Spleen (tissue), 11 donors: ENCODE measurements around the gene PTP4A2. TPM values are rescaled to one million over a fixed set of nuclear protein-coding genes. Genes with fewer than 3 reads are reported as not detected.

ENCODE experiments used
- DNase-seq: peaks from one replicate; pipeline ENCODE4 v3.0.0-alpha.2; 2020
- H3K27ac ChIP-seq, 8 donors: fragments of 200-600 bp; sonication (generic) in 7 of 8; 1 replicate in 4 of 8; 2 replicates in 4 of 8; pipeline versions ENCODE4 v1.5.0 to v1.8.0; 2016 to 2021; ENCODE audit warnings: inconsistent platforms in 4 of 8, mild to moderate bottlenecking in 4 of 8, moderate library complexity in 1 of 8
- H3K27me3 ChIP-seq, 7 donors: fragments of 200-600 bp; sonication (generic) in 6 of 7; replicated peaks in 1 of 7; 1 replicate in 4 of 7; 2 replicates in 3 of 7; pipeline versions ENCODE4 v1.5.0 to v1.8.0; 2016 to 2021; ENCODE audit warnings: inconsistent platforms in 3 of 7, mild to moderate bottlenecking in 1 of 7
- H3K36me3 ChIP-seq, 6 donors: fragments of 200-600 bp; sonication (generic) in 5 of 6; 1 replicate in 4 of 6; 2 replicates in 2 of 6; pipeline versions ENCODE4 v1.5.0 to v1.8.0; 2016 to 2021; ENCODE audit warnings: inconsistent platforms in 2 of 6
- H3K4me1 ChIP-seq, 6 donors: fragments of 200-600 bp; sonication (generic) in 5 of 6; 1 replicate in 3 of 6; 2 replicates in 3 of 6; pipeline versions ENCODE4 v1.5.0 to v1.8.0; 2016 to 2021; ENCODE audit warnings: inconsistent platforms in 3 of 6
- H3K4me3 ChIP-seq, 8 donors: fragments of 200-600 bp; sonication (generic) in 7 of 8; 1 replicate in 4 of 8; 2 replicates in 4 of 8; pipeline versions ENCODE4 v1.5.0 to v1.8.0; 2016 to 2021; ENCODE audit warnings: inconsistent platforms in 4 of 8, mild to moderate bottlenecking in 4 of 8, moderate library complexity in 2 of 8
- H3K9me3 ChIP-seq, 8 donors: fragments of 200-600 bp; sonication (generic) in 7 of 8; 1 replicate in 4 of 8; 2 replicates in 4 of 8; pipeline versions ENCODE4 v1.5.0 to v1.8.0; 2016 to 2021; ENCODE audit warnings: inconsistent platforms in 4 of 8
- POLR2A ChIP-seq, 3 donors: fragments of 450-650 bp; IDR thresholded peaks; one replicate each; pipeline ENCODE4 v1.5.1; 2017; ENCODE audit warnings: antibody characterized with exemption in 3 of 3, mild to moderate bottlenecking in 1 of 3
- POLR2AphosphoS5 ChIP-seq, 3 donors: sonication (generic); formaldehyde crosslinking; IDR thresholded peaks; one replicate each; pipeline ENCODE4 v1.5.1; 2017; ENCODE audit warnings: antibody characterized with exemption in 3 of 3
- WGBS, 5 donors: extraction: QIAGEN DNeasy Blood & Tissue Kit in 3 of 5; methylation state at CpG; one replicate each; pipeline versions ENCODE4 v1.1.5 to v1.1.7; 2013 to 2018; 5-methylcytosine and 5-hydroxymethylcytosine counted together
- intact Hi-C: fragments of 100-400 bp; cut with DNase I; formaldehyde crosslinking; loops from one replicate; pipeline ENCODE4 v1.15.0; 2023; ENCODE audit warnings: low total_unique reads
- polyA plus RNA-seq, 3 donors: library from polyadenylated mRNA; stranded (reverse); fragments of 200-250 nt; gene quantifications; one replicate each; pipeline ENCODE4 v1.2.1, GENCODE V29; 2013
- total RNA-seq, 7 donors: library from RNA; depleted of rRNA in 3 of 7; stranded (reverse); fragments of >200 nt in 3 of 7; fragmentation: NEBNext Ultra II Directional in 4 of 7; extraction: Animal tissue kit (Norgen Biotek cat#: 25700) in 4 of 7; gene quantifications; one replicate each; pipeline versions ENCODE4 v1.1.0 to v1.2.1, GENCODE V29; 2016 to 2021
- TF ChIP-seq, protein P1 (sequence below), 11 experiments: fragments of 200-600 bp in 7 of 11; fragments of 450-650 bp in 4 of 11; sonication (generic) in 4 of 11; IDR thresholded peaks in 8 of 11; conservative IDR thresholded peaks in 3 of 11; 1 replicate in 7 of 11; 2 replicates in 4 of 11; pipeline versions ENCODE4 v1.4.0 to v1.8.0; 2016 to 2021; ENCODE audit warnings: antibody characterized with exemption in 11 of 11, inconsistent platforms in 4 of 11, mild to moderate bottlenecking in 1 of 11
- donor health status: healthy with polysubstance abuse.
- donor health status: DM: no; HTN: no; CAD: no; lungs with moderate emphysema.
- donor health status: DM: no; HTN: no; CAD: no.
- donor health status: Bipolar disorder and iron deficiency.
- donor health status: healthy.
- donor health status: DM: no; HTN: no; CAD: no.
- donor health status: DM: yes; HTN: yes; CAD: no.

PTP4A2 gene
- total and polyA plus RNA-seq, 10 donors = 72.9 to 300 (median 246) TPM

DNA sequence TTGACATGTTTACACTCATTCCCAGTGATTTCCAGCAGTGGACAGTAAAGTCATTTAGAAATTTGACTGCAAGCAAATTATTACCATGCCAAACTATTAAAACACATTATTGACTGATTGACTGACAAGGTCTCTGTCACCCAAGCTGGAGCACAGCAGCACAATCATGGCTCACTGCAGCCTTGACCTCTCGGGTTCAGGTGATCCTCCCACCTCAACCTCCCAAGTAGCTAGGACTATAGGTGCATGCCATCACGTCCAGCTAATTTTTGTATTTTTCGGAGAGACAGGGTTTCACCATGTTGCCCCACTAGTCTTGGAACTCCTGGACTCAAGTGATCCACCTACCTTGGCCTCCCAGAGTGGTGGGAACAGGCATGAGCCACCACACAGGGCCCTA, 24.2 kb downstream of the PTP4A2 start:
- H3K9me3 ChIP-seq = no peaks in the 10 kb centered on the region
- no peaks in the 10 kb centered on the region for H3K27me3 ChIP-seq
- intact Hi-C loops = no loop called here
- peaks cover 0 to 100% (median 62%) of the 10 kb centered on the region in 6 donors for H3K36me3 ChIP-seq
- no peak for DNase-seq
- TF ChIP-seq, protein P1, sequence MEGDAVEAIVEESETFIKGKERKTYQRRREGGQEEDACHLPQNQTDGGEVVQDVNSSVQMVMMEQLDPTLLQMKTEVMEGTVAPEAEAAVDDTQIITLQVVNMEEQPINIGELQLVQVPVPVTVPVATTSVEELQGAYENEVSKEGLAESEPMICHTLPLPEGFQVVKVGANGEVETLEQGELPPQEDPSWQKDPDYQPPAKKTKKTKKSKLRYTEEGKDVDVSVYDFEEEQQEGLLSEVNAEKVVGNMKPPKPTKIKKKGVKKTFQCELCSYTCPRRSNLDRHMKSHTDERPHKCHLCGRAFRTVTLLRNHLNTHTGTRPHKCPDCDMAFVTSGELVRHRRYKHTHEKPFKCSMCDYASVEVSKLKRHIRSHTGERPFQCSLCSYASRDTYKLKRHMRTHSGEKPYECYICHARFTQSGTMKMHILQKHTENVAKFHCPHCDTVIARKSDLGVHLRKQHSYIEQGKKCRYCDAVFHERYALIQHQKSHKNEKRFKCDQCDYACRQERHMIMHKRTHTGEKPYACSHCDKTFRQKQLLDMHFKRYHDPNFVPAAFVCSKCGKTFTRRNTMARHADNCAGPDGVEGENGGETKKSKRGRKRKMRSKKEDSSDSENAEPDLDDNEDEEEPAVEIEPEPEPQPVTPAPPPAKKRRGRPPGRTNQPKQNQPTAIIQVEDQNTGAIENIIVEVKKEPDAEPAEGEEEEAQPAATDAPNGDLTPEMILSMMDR (IDR thresholded peaks at IDR 0.05 in 8 of 11, conservative IDR thresholded peaks at IDR 0.05 in 3 of 11) = no peak
- TF ChIP-seq POLR2AphosphoS5 (IDR thresholded peaks at IDR 0.05) = peak in 1 of 3 donors; percentile 25
- peaks cover 12 to 98% (median 42%) of the 10 kb centered on the region in 6 donors for H3K4me1 ChIP-seq
- H3K4me3 ChIP-seq = no peak overlapping the region
- 89 to 98% (median 95%) methylated on average over 3 of the region's 3 CpGs for WGBS, 5 donors
- H3K27ac ChIP-seq = peak overlapping the region in 3 of 8 donors; percentile 0 to 32 (median 18)

DNA sequence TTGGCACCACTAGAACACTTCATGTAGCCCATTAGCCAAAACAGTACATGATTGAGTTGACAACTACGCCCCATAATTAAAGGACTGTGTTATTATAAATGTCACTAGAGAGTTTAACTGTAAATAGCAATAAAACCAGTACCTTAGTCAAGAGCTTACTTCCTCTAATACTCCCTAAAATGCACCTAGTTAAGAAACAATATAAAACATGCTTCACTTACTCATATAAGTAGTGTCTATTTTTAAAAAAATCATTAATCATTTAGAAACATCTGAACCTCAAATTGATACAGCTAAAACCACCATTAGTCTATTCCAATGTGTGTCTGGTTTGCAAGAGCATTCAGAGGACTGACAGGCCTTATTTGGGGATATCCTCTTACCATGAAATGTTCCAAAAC, 25.3 kb downstream of the PTP4A2 start:
- Histone ChIP-seq H3K9me3 (no peaks in the 10 kb centered on the region), H3K36me3 (peaks cover 0 to 100% (median 64%) of the 10 kb centered on the region in 6 donors)
- WGBS, 5 donors = 53 to 74% (median 59%) methylated on average over 1 of the region's 1 CpG

DNA sequence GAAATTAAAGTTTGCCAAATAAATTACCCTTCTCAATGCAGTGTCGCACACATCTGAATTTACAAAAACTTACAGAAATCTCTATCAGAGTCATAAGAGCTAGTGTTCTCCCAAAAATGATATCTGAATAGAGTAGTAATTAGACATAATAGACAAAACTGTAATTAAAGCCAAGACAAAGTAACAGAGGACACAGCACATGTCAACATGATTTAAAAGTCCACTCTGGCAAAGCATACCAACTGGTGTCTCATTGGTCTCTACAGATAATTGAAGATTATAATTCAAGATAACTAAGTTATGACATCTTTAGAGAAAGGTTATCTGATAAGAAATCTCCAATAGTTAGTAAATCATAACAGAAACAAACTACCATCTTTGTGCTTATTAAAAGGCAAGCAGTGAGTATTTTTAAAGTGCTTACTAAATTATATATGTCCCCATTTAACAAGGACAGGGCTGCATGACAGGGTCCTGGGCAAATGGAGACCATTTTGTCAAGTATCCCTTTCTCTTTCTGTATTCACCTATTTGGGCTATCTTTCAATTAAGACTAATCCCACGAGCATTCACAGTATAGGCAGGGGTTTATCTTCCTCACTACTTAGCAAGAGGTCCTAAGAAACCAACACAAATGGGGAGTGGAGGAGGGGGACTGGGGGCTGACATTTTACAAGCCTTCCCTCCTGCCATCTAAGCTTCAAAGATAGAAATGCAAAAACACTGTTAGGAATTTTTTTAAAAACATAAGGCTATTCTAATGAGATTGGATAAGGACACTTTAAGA, 26.0 kb downstream of the PTP4A2 start:
- Histone ChIP-seq H3K36me3 (peaks cover 0 to 100% (median 68%) of the 10 kb centered on the region in 6 donors), H3K27ac (peak overlapping the region in 3 of 8 donors; percentile 37 to 70 (median 68)), H3K9me3 (no peaks in the 10 kb centered on the region), H3K4me3 (no peak overlapping the region), H3K4me1 (peaks cover 12 to 85% (median 45%) of the 10 kb centered on the region in 6 donors), H3K27me3 (no peaks in the 10 kb centered on the region)
- DNase-seq = no peak
- no peak for TF ChIP-seq POLR2A (IDR thresholded peaks at IDR 0.05)
- no peak for TF ChIP-seq POLR2AphosphoS5 (IDR thresholded peaks at IDR 0.05)
- TF ChIP-seq, protein P1 (IDR thresholded peaks at IDR 0.05 in 8 of 11, conservative IDR thresholded peaks at IDR 0.05 in 3 of 11) = no peak
- WGBS, 5 donors = 69 to 83% (median 75%) methylated on average over 2 of the region's 2 CpGs
- intact Hi-C loops = no loop called here

More for the DNA sequence above, 25.3 kb downstream of the PTP4A2 start:
- Histone ChIP-seq H3K4me3 (no peak overlapping the region), H3K27me3 (no peaks in the 10 kb centered on the region), H3K4me1 (peaks cover 12 to 91% (median 45%) of the 10 kb centered on the region in 6 donors), H3K27ac (peak overlapping the region in 2 of 8 donors; percentile 18 to 70)
- TF ChIP-seq POLR2AphosphoS5 (IDR thresholded peaks at IDR 0.05) (no peak), POLR2A (IDR thresholded peaks at IDR 0.05) (no peak)
- TF ChIP-seq, protein P1 (IDR thresholded peaks at IDR 0.05 in 8 of 11, conservative IDR thresholded peaks at IDR 0.05 in 3 of 11) = no peak
- intact Hi-C loops = no loop called here
- no peak for DNase-seq

DNA sequence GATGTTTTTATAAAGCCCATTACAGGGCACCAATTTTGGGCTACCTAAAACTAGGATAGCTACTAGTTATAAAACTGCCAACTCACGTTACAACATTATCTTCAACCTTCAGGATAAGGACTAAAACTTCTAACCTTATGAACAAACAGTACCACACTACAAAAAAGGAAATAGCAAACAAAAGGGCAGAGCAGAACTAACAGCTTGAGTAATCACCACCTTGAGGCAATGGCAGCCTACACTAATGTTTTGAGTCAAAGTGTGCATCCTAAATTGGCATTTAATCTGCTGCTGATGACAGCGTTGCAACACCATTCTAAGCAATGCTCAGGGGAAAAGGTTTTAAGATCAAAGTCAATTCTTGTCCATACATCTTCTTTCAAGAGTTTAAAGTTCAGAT, 27.2 kb downstream of the PTP4A2 start:
- intact Hi-C loops = no loop called here
- no peak for DNase-seq
- H3K27ac ChIP-seq = peak overlapping the region in 6 of 8 donors; percentile 30 to 70 (median 41)
- H3K9me3 ChIP-seq = no peaks in the 10 kb centered on the region
- no peaks in the 10 kb centered on the region for H3K27me3 ChIP-seq
- 28 to 47% (median 38%) methylated on average over 2 of the region's 2 CpGs for WGBS, 5 donors
- peaks cover 2 to 100% (median 68%) of the 10 kb centered on the region in 6 donors for H3K36me3 ChIP-seq
- TF ChIP-seq POLR2AphosphoS5 (IDR thresholded peaks at IDR 0.05) (peak in 1 of 3 donors; percentile 7), POLR2A (IDR thresholded peaks at IDR 0.05) (no peak)
- TF ChIP-seq, protein P1 (IDR thresholded peaks at IDR 0.05 in 8 of 11, conservative IDR thresholded peaks at IDR 0.05 in 3 of 11) = no peak
- no peak overlapping the region for H3K4me3 ChIP-seq
- H3K4me1 ChIP-seq = peaks cover 12 to 79% (median 44%) of the 10 kb centered on the region in 6 donors
